Parathyroid adenoma (tissue), 2 donors: ENCODE measurements around the gene CDK5RAP2.

ENCODE experiments used
- H2AFZ ChIP-seq: fragments of 300-600 bp; sonication (generic); one replicate; pipeline ENCODE4 v1.7.0; 2017; ENCODE audit warnings: antibody characterized with exemption, mild to moderate bottlenecking
- H3K27ac ChIP-seq: fragments of 300-600 bp; sonication (generic); one replicate; pipeline ENCODE4 v1.7.0; 2017
- H3K27me3 ChIP-seq: fragments of 300-600 bp; sonication (generic); one replicate; pipeline ENCODE4 v1.7.0; 2017; ENCODE audit warnings: low read length; ENCODE audit not compliant: control insufficient read depth, insufficient read depth
- H3K36me3 ChIP-seq: fragments of 300-600 bp; sonication (generic); one replicate; pipeline ENCODE4 v1.7.0; 2017; ENCODE audit warnings: low read length; ENCODE audit not compliant: control insufficient read depth, insufficient read depth
- H3K4me1 ChIP-seq: fragments of 300-600 bp; sonication (generic); one replicate; pipeline ENCODE4 v1.7.0; 2017; ENCODE audit warnings: control low read depth
- H3K4me2 ChIP-seq: fragments of 300-600 bp; sonication (generic); one replicate; pipeline ENCODE4 v1.7.0; 2017; ENCODE audit warnings: low read length
- H3K4me3 ChIP-seq: fragments of 300-600 bp; sonication (generic); one replicate; pipeline ENCODE4 v1.7.0; 2017; ENCODE audit warnings: low read depth, low read length
- H3K79me2 ChIP-seq: fragments of 300-600 bp; sonication (generic); one replicate; pipeline ENCODE4 v1.7.0; 2017; ENCODE audit warnings: control low read depth
- H3K9ac ChIP-seq: fragments of 300-600 bp; sonication (generic); one replicate; pipeline ENCODE4 v1.7.0; 2017; ENCODE audit warnings: mild to moderate bottlenecking
- H3K9me3 ChIP-seq: fragments of 300-600 bp; sonication (generic); one replicate; pipeline ENCODE4 v1.7.0; 2017; ENCODE audit warnings: low read length; ENCODE audit not compliant: control insufficient read depth
- TF ChIP-seq, protein P1 (sequence below): fragments of 300-600 bp; sonication (generic); IDR thresholded peaks from one replicate; pipeline ENCODE4 v1.7.0; 2017; ENCODE audit warnings: antibody characterized with exemption, mild to moderate bottlenecking
- donor health status: primary hyperparathyroidism.

CDK5RAP2 gene

DNA sequence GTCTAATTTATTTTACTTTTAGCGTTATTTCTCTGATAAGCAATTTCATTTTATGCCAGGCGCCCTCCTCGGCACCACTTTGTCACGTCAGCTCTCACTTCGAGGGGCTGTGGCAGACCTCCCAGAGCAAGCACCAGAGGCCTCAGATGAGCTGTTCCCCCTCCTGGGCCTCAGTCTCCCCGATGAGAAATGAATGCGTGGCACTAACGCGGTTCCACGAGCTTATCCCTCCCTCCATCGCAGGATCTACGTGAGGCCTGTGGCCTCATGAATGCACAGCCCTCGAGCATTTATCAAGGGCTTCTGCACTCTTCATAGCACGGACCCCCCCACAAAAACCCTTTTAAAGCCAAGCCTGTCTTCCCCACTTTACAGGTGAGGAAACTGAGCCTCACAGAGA, 205.2 kb downstream of the CDK5RAP2 start:
- Histone ChIP-seq H3K4me2 (no peak overlapping the region), H3K27me3 (no peaks in the 10 kb centered on the region), H3K27ac (no peak overlapping the region), H3K4me1 (no peaks in the 10 kb centered on the region), H3K4me3 (no peak overlapping the region), H3K9me3 (no peaks in the 10 kb centered on the region), H3K36me3 (no peaks in the 10 kb centered on the region), H3K79me2 (no peaks in the 10 kb centered on the region), H3K9ac (no peak overlapping the region), H2AFZ (no peak overlapping the region)
- TF ChIP-seq, protein P1, sequence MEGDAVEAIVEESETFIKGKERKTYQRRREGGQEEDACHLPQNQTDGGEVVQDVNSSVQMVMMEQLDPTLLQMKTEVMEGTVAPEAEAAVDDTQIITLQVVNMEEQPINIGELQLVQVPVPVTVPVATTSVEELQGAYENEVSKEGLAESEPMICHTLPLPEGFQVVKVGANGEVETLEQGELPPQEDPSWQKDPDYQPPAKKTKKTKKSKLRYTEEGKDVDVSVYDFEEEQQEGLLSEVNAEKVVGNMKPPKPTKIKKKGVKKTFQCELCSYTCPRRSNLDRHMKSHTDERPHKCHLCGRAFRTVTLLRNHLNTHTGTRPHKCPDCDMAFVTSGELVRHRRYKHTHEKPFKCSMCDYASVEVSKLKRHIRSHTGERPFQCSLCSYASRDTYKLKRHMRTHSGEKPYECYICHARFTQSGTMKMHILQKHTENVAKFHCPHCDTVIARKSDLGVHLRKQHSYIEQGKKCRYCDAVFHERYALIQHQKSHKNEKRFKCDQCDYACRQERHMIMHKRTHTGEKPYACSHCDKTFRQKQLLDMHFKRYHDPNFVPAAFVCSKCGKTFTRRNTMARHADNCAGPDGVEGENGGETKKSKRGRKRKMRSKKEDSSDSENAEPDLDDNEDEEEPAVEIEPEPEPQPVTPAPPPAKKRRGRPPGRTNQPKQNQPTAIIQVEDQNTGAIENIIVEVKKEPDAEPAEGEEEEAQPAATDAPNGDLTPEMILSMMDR = no peak

DNA sequence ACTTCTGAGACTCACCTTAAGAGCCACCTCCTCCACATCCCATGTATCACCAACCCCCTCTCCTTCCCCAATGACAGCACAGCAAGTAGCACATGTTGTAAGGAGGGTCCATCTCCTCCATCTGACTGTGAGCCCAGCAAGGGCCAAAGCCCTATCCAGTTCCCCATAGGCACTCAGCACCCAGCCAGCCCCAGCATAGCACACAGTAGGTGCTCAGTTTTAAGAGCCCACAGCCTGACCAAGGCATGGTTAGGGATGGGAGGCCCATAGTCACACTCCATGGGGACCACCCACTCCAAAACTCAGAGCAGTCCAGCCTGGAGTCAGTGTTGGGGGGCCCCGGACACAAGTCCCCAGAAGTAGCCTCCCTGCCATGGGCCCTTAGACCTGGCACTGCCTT, 205.7 kb downstream of the CDK5RAP2 start:
- H3K9ac ChIP-seq = no peak overlapping the region
- no peaks in the 10 kb centered on the region for H3K9me3 ChIP-seq
- H3K4me2 ChIP-seq = no peak overlapping the region
- no peak overlapping the region for H3K27ac ChIP-seq
- no peaks in the 10 kb centered on the region for H3K4me1 ChIP-seq
- no peak overlapping the region for H3K4me3 ChIP-seq
- H3K79me2 ChIP-seq = no peaks in the 10 kb centered on the region
- H3K27me3 ChIP-seq = no peaks in the 10 kb centered on the region
- no peak overlapping the region for H2AFZ ChIP-seq
- TF ChIP-seq, protein P1 = no peak
- no peaks in the 10 kb centered on the region for H3K36me3 ChIP-seq

DNA sequence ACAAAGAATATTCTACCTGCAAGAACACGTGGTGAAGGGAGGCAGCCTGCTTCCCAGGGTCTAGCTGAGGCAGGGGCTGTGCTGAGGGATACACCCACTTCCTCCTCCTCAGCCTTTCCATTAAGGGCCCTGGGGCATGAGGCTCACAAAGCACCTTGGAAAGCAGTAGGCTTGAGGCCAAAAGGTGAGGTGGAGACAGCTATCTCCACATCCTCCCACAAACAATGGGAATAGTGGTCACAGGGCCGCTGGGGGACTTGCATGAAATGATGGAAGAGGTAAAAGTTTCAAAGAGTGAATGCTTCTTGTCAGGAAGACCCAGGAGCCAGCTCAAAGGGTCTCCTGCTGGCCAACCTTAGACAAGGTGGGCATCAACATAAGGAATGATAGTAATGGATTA, 207.9 kb downstream of the CDK5RAP2 start:
- Histone ChIP-seq H3K36me3 (no peaks in the 10 kb centered on the region), H3K79me2 (no peaks in the 10 kb centered on the region), H3K4me2 (no peak overlapping the region), H3K9ac (no peak overlapping the region), H3K27ac (no peak overlapping the region), H3K4me1 (no peaks in the 10 kb centered on the region), H2AFZ (no peak overlapping the region), H3K4me3 (no peak overlapping the region), H3K9me3 (no peaks in the 10 kb centered on the region), H3K27me3 (no peaks in the 10 kb centered on the region)
- TF ChIP-seq, protein P1 = no peak

DNA sequence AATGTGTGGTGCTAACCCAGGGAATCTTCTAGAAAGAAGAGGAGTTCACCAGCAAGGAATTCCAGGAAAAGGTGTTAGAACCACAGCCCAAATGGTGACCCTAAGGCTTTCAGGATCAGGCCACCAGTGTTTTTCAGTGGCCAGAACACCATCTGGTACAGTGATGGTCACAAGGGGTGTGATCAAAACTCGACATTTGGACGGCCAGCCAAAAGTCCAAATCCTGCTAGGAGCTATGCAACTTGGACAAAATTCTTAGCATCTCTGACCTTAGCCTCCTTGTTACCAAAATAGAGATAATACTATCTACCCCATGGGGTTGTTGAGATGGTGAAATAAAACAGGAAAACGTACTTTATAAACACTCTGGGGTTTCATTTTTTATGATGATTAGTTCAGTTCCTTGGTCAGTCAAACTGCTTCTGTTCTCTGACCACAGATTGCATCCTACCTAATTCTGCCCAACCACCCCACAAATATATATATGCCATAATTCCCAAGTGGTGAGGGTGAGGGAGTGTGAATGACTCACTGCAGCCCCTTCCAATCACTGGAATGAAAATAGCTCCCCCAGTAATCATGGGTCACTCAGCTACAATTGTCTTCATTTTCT, 210.3 kb downstream of the CDK5RAP2 start:
- no peak overlapping the region for H3K4me3 ChIP-seq
- H3K9me3 ChIP-seq = no peaks in the 10 kb centered on the region
- TF ChIP-seq, protein P1 = no peak
- H3K79me2 ChIP-seq = no peaks in the 10 kb centered on the region
- H3K4me2 ChIP-seq = no peak overlapping the region
- H3K27me3 ChIP-seq = no peaks in the 10 kb centered on the region
- no peaks in the 10 kb centered on the region for H3K4me1 ChIP-seq
- no peaks in the 10 kb centered on the region for H3K36me3 ChIP-seq
- no peak overlapping the region for H2AFZ ChIP-seq
- H3K27ac ChIP-seq = no peak overlapping the region
- H3K9ac ChIP-seq = no peak overlapping the region

DNA sequence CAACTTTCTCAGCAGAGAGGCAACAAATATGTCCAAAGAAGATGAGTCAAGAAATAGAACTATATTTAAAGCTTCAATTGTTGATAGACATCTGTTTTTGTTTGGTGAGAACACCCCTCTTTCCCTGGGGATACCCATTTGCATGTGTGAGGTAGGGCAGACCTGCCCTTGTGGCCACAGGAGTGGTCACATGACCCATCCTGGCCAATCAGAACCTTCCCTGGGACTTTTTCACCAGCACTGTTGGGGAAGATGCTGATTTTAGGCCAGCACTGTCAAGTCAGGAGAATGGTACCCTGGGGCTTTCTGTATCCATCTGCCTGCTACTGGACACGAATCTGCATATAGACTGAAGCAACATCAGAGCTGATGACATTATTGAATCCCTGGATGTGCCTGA, 211.2 kb downstream of the CDK5RAP2 start:
- TF ChIP-seq, protein P1 = no peak
- Histone ChIP-seq H2AFZ (no peak overlapping the region), H3K9me3 (no peaks in the 10 kb centered on the region)

More for the DNA sequence above, 211.2 kb downstream of the CDK5RAP2 start:
- H3K4me3 ChIP-seq = no peak overlapping the region
- H3K4me2 ChIP-seq = no peak overlapping the region
- H3K27me3 ChIP-seq = no peaks in the 10 kb centered on the region
- H3K4me1 ChIP-seq = no peaks in the 10 kb centered on the region
- no peak overlapping the region for H3K9ac ChIP-seq
- H3K79me2 ChIP-seq = no peaks in the 10 kb centered on the region
- no peaks in the 10 kb centered on the region for H3K36me3 ChIP-seq
- H3K27ac ChIP-seq = no peak overlapping the region
